A673 (cell line): ENCODE measurements around the gene SLAMF7. TPM values are rescaled to one million over a fixed set of nuclear protein-coding genes. Genes with fewer than 3 reads are reported as not detected.
"Not testable (repeated sequence)": the region's sequence is repeated elsewhere in the genome, so short reads cannot be mapped to it uniquely, and the experiment has no call there.

Experiments used
- BruUV-seq: library from RNA; stranded (reverse); fragments of 400-500 nt; replicated peaks from 2 replicates; lab custom pipeline; 2021; lab: Mats Ljungman, UMichigan
- CTCF ChIA-PET: fragments of 300-600 bp; sonication (Branson Sonifier 250); formaldehyde crosslinking; loops from one replicate; lab custom pipeline; 2022; ENCODE audit warnings: antibody characterized with exemption; lab: Charles Lee
- POLR2A ChIA-PET: fragments of 300-600 bp; sonication (Branson Sonifier 250); formaldehyde crosslinking; loops from one replicate; lab custom pipeline; 2022; ENCODE audit warnings: antibody characterized with exemption; ENCODE audit not compliant: low non-redundant PET; lab: Charles Lee
- DNase-seq: peaks from one replicate; pipeline ENCODE4 v3.0.0-alpha.2; 2015; ENCODE audit warnings: low spot score
- H3K27ac ChIP-seq: fragments of 200-600 bp; sonication (generic); 2 replicates; pipeline ENCODE4 v1.5.1; 2016; ENCODE audit warnings: mixed run types, low read depth, mild to moderate bottlenecking, mixed read lengths, antibody characterized with exemption, low read length; ENCODE audit not compliant: poor library complexity, severe bottlenecking
- H3K27me3 ChIP-seq: fragments of 200-600 bp; sonication (generic); replicated peaks from 2 replicates; pipeline ENCODE4 v1.6.1; 2017; ENCODE audit warnings: mixed run types, low read depth, mild to moderate bottlenecking, mixed read lengths, antibody characterized with exemption, low read length; ENCODE audit not compliant: insufficient read depth, poor library complexity
- H3K36me3 ChIP-seq: fragments of 200-600 bp; sonication (generic); 2 replicates; pipeline ENCODE4 v1.6.1; 2016; ENCODE audit warnings: mixed run types, mild to moderate bottlenecking, mixed read lengths, antibody characterized with exemption, low read length; ENCODE audit not compliant: insufficient read depth, poor library complexity, severe bottlenecking
- H3K4me1 ChIP-seq: fragments of 200-600 bp; sonication (generic); 2 replicates; pipeline ENCODE4 v1.6.1; 2017; ENCODE audit warnings: mixed run types, mild to moderate bottlenecking, mixed read lengths, antibody characterized with exemption, low read length; ENCODE audit not compliant: insufficient read depth, poor library complexity, severe bottlenecking
- H3K4me3 ChIP-seq: fragments of 200-600 bp; sonication (generic); 2 replicates; pipeline ENCODE4 v1.5.1; 2016; ENCODE audit warnings: low read depth, mixed run types, mild to moderate bottlenecking, mixed read lengths, low read length; ENCODE audit not compliant: poor library complexity, severe bottlenecking
- H3K9me3 ChIP-seq: fragments of 200-600 bp; sonication (generic); 2 replicates; pipeline ENCODE4 v1.6.1; 2016; ENCODE audit warnings: mixed run types, low read depth, mild to moderate bottlenecking, mixed read lengths, antibody characterized with exemption, low read length; ENCODE audit not compliant: poor library complexity, severe bottlenecking
- CTCF ChIP-seq: fragments of 300-800, 200-600 bp; sonication (generic); conservative IDR thresholded peaks from 2 replicates; pipeline ENCODE4 v1.5.1; 2017; ENCODE audit warnings: low read depth, mild to moderate bottlenecking, antibody characterized with exemption, low read length, moderate library complexity, mixed read lengths
- EZH2 ChIP-seq: fragments of 200-600 bp; sonication (generic); IDR thresholded peaks from 2 replicates; pipeline ENCODE4 v1.6.1; 2017; ENCODE audit warnings: borderline replicate concordance, low read depth, mild to moderate bottlenecking, mixed read lengths, antibody characterized with exemption, low read length; ENCODE audit not compliant: poor library complexity, severe bottlenecking
- intact Hi-C: fragments of 100-400 bp; cut with micrococcal nuclease; formaldehyde crosslinking; loops from one replicate; pipeline ENCODE4 v1.10.0; 2022; ENCODE audit not compliant: unreplicated experiment
- total RNA-seq: library from RNA; stranded (reverse); gene quantifications from 2 replicates; pipeline ENCODE4 v1.2.3, GENCODE V29; 2021

SLAMF7 gene
- total RNA-seq, 1 experiment from 2014 or later: not detected

- Histone ChIP-seq H3K27ac (no peak overlapping the region), H3K4me1 (no peaks in the 10 kb centered on the region), H3K9me3 (no peaks in the 10 kb centered on the region), H3K27me3 (peaks cover 28% of the 10 kb centered on the region), H3K36me3 (no peaks in the 10 kb centered on the region), H3K4me3 (no peak overlapping the region)
- no TSS peak for BruUV-seq
- TF ChIP-seq EZH2: no peak
- no peak for TF ChIP-seq CTCF
- ChIA-PET CTCF (no interaction called here), POLR2A (no interaction called here)
- DNase-seq: no peak
- intact Hi-C loops: no loop called here
Observed at GRCh38 chr1:160710517-160711252, 28.4 kb upstream of the SLAMF7 start.

GRCh38 chr1:160711276-160711601 is 27.8 kb upstream of the SLAMF7 start:
- DNase-seq: no peak
- intact Hi-C loops: no loop called here
- ChIA-PET POLR2A (no interaction called here), CTCF (no interaction called here)
- Histone ChIP-seq H3K27ac (no peak overlapping the region), H3K9me3 (no peaks in the 10 kb centered on the region), H3K36me3 (no peaks in the 10 kb centered on the region), H3K27me3 (peaks cover 28% of the 10 kb centered on the region), H3K4me3 (no peak overlapping the region), H3K4me1 (no peaks in the 10 kb centered on the region)
- TF ChIP-seq CTCF: no peak
- BruUV-seq: no TSS peak

GRCh38 chr1:160711602-160712311 is 27.3 kb upstream of the SLAMF7 start, which contains the start of gene CD48:
CD48 (minus strand) TSS chr1:160711822; CDS start chr1:160711763, 59 bp downstream.
- CTCF ChIA-PET: no interaction called here
- no peak within 1 kb of the TSS for H3K4me3 ChIP-seq
- no peaks in the 10 kb centered on the region for H3K9me3 ChIP-seq
- DNase-seq: no peak
- intact Hi-C loops: no loop called here
- POLR2A ChIA-PET: no interaction called here
- peaks cover 23% of the 10 kb centered on the region for H3K27me3 ChIP-seq
- no peak for TF ChIP-seq CTCF
- no peak for TF ChIP-seq EZH2
- no peaks in the 10 kb centered on the region for H3K36me3 ChIP-seq
- H3K4me1 ChIP-seq: no peaks in the 10 kb centered on the region
- no peak within 1 kb of the TSS for H3K27ac ChIP-seq
- no TSS peak for BruUV-seq

GRCh38 chr1:160712525-160713080 is 26.4 kb upstream of the SLAMF7 start:
- H3K27me3 ChIP-seq: peaks cover 16% of the 10 kb centered on the region
- H3K4me1 ChIP-seq, BruUV-seq, intact Hi-C loops, DNase-seq, POLR2A ChIA-PET, H3K36me3 ChIP-seq, H3K4me3 ChIP-seq, H3K27ac ChIP-seq, H3K9me3 ChIP-seq, CTCF ChIA-PET: not testable (repeated sequence)
